IPS-18a (cell line): ENCODE results near the gene KDM4C.

Experiments
- H3K27ac ChIP-seq: one replicate; pipeline ENCODE4 v1.5.1; 2013; ENCODE audit warnings: low read length
- H3K27me3 ChIP-seq: one replicate; pipeline ENCODE4 v1.6.1; 2013; ENCODE audit warnings: mild to moderate bottlenecking, low read length; ENCODE audit not compliant: control insufficient read depth, insufficient read depth
- H3K36me3 ChIP-seq: one replicate; pipeline ENCODE4 v1.6.1; 2013; ENCODE audit warnings: low read depth, low read length; ENCODE audit not compliant: control insufficient read depth
- H3K4me1 ChIP-seq: one replicate; pipeline ENCODE4 v1.6.1; 2013; ENCODE audit warnings: low read depth, low read length; ENCODE audit not compliant: control insufficient read depth
- H3K4me3 ChIP-seq: one replicate; pipeline ENCODE4 v1.5.1; 2013; ENCODE audit warnings: low read length
- H3K9ac ChIP-seq: one replicate; pipeline ENCODE4 v1.6.1; 2013; ENCODE audit warnings: mild to moderate bottlenecking, low read length, moderate library complexity
- H3K9me3 ChIP-seq: one replicate; pipeline ENCODE4 v1.6.1; 2013; ENCODE audit warnings: low read depth, low read length; ENCODE audit not compliant: control insufficient read depth

Gene KDM4C

GRCh38 chr9:7137040-7137439 lies 379.3 kb downstream of the KDM4C start:
- no peaks in the 10 kb centered on the region for H3K36me3 ChIP-seq
- no peak overlapping the region for H3K27ac ChIP-seq
- no peak overlapping the region for H3K9ac ChIP-seq
- H3K27me3 ChIP-seq: no peaks in the 10 kb centered on the region
- no peaks in the 10 kb centered on the region for H3K4me1 ChIP-seq
- H3K9me3 ChIP-seq: no peaks in the 10 kb centered on the region
- no peak overlapping the region for H3K4me3 ChIP-seq

GRCh38 chr9:7137571-7137970 lies 379.8 kb downstream of the KDM4C start:
- H3K4me1 ChIP-seq: no peaks in the 10 kb centered on the region
- H3K9me3 ChIP-seq: no peaks in the 10 kb centered on the region
- H3K27me3 ChIP-seq: no peaks in the 10 kb centered on the region
- no peak overlapping the region for H3K4me3 ChIP-seq
- no peak overlapping the region for H3K9ac ChIP-seq
- no peak overlapping the region for H3K27ac ChIP-seq
- H3K36me3 ChIP-seq: no peaks in the 10 kb centered on the region

- H3K4me1 ChIP-seq: no peaks in the 10 kb centered on the region
- H3K9me3 ChIP-seq: no peaks in the 10 kb centered on the region
- H3K27me3 ChIP-seq: no peaks in the 10 kb centered on the region
- no peaks in the 10 kb centered on the region for H3K36me3 ChIP-seq
- no peak overlapping the region for H3K27ac ChIP-seq
- H3K9ac ChIP-seq: no peak overlapping the region
- H3K4me3 ChIP-seq: no peak overlapping the region
These were observed 382.1 kb downstream of the KDM4C start for GRCh38 chr9:7139886-7140285.

- H3K9ac ChIP-seq: no peak overlapping the region
- no peaks in the 10 kb centered on the region for H3K27me3 ChIP-seq
- H3K36me3 ChIP-seq: no peaks in the 10 kb centered on the region
- H3K4me1 ChIP-seq: no peaks in the 10 kb centered on the region
- no peak overlapping the region for H3K27ac ChIP-seq
- H3K9me3 ChIP-seq: no peaks in the 10 kb centered on the region
- no peak overlapping the region for H3K4me3 ChIP-seq
These were observed 382.6 kb downstream of the KDM4C start for GRCh38 chr9:7140401-7140800.

- no peaks in the 10 kb centered on the region for H3K36me3 ChIP-seq
- no peak overlapping the region for H3K9ac ChIP-seq
- no peaks in the 10 kb centered on the region for H3K4me1 ChIP-seq
- H3K4me3 ChIP-seq: no peak overlapping the region
- no peak overlapping the region for H3K27ac ChIP-seq
- H3K27me3 ChIP-seq: no peaks in the 10 kb centered on the region
- no peaks in the 10 kb centered on the region for H3K9me3 ChIP-seq
These were observed 385.9 kb downstream of the KDM4C start for GRCh38 chr9:7143645-7144200.

GRCh38 chr9:7144265-7145046 lies 386.7 kb downstream of the KDM4C start:
- no peak overlapping the region for H3K27ac ChIP-seq
- H3K36me3 ChIP-seq: no peaks in the 10 kb centered on the region
- no peaks in the 10 kb centered on the region for H3K9me3 ChIP-seq
- no peak overlapping the region for H3K9ac ChIP-seq
- no peak overlapping the region for H3K4me3 ChIP-seq
- no peaks in the 10 kb centered on the region for H3K27me3 ChIP-seq
- H3K4me1 ChIP-seq: no peaks in the 10 kb centered on the region

GRCh38 chr9:7145361-7146069 lies 387.7 kb downstream of the KDM4C start:
- H3K36me3 ChIP-seq: no peaks in the 10 kb centered on the region
- H3K27ac ChIP-seq: no peak overlapping the region
- H3K4me3 ChIP-seq: no peak overlapping the region
- H3K9ac ChIP-seq: no peak overlapping the region
- H3K9me3 ChIP-seq: no peaks in the 10 kb centered on the region
- no peaks in the 10 kb centered on the region for H3K27me3 ChIP-seq
- no peaks in the 10 kb centered on the region for H3K4me1 ChIP-seq

- H3K36me3 ChIP-seq: no peaks in the 10 kb centered on the region
- no peaks in the 10 kb centered on the region for H3K4me1 ChIP-seq
- H3K4me3 ChIP-seq: no peak overlapping the region
- H3K27me3 ChIP-seq: no peaks in the 10 kb centered on the region
- H3K9ac ChIP-seq: no peak overlapping the region
- H3K27ac ChIP-seq: no peak overlapping the region
- no peaks in the 10 kb centered on the region for H3K9me3 ChIP-seq
These were observed 388.8 kb downstream of the KDM4C start for GRCh38 chr9:7146582-7146981.

- H3K36me3 ChIP-seq: no peaks in the 10 kb centered on the region
- H3K27me3 ChIP-seq: no peaks in the 10 kb centered on the region
- no peak overlapping the region for H3K27ac ChIP-seq
- no peaks in the 10 kb centered on the region for H3K4me1 ChIP-seq
- H3K4me3 ChIP-seq: no peak overlapping the region
- no peak overlapping the region for H3K9ac ChIP-seq
- H3K9me3 ChIP-seq: no peaks in the 10 kb centered on the region
These were observed 389.6 kb downstream of the KDM4C start for GRCh38 chr9:7147121-7148090.

- no peaks in the 10 kb centered on the region for H3K27me3 ChIP-seq
- no peak overlapping the region for H3K9ac ChIP-seq
These were observed 390.5 kb downstream of the KDM4C start for GRCh38 chr9:7148243-7148765.

GRCh38 chr9:7149258-7149657 lies 391.5 kb downstream of the KDM4C start:
- Histone ChIP-seq H3K36me3 (no peaks in the 10 kb centered on the region), H3K9me3 (no peaks in the 10 kb centered on the region), H3K27ac (no peak overlapping the region)

More at GRCh38 chr9:7148243-7148765, 390.5 kb downstream of the KDM4C start:
- Histone ChIP-seq H3K9me3 (no peaks in the 10 kb centered on the region), H3K36me3 (no peaks in the 10 kb centered on the region), H3K4me1 (no peaks in the 10 kb centered on the region), H3K4me3 (no peak overlapping the region), H3K27ac (no peak overlapping the region)

More at GRCh38 chr9:7149258-7149657, 391.5 kb downstream of the KDM4C start:
- no peak overlapping the region for H3K4me3 ChIP-seq
- H3K4me1 ChIP-seq: no peaks in the 10 kb centered on the region
- H3K9ac ChIP-seq: no peak overlapping the region
- H3K27me3 ChIP-seq: no peaks in the 10 kb centered on the region
